Ishikawa (cell line): ENCODE measurements around the gene ETV6.

Experiments used
- CREB1 ChIP-seq: IDR thresholded peaks from 2 replicates; pipeline ENCODE4 v1.6.1; 2012; ENCODE audit warnings: low read depth
- NFIC ChIP-seq: IDR thresholded peaks from 2 replicates; pipeline ENCODE4 v1.6.1; 2012
- REST ChIP-seq: IDR thresholded peaks from 2 replicates; pipeline ENCODE4 v1.6.1; 2012; ENCODE audit warnings: low read depth, mild to moderate bottlenecking
- TAF1 ChIP-seq: IDR thresholded peaks from 2 replicates; pipeline ENCODE4 v1.6.1; 2012; ENCODE audit warnings: low read depth, mild to moderate bottlenecking
- TEAD4 ChIP-seq: IDR thresholded peaks from 2 replicates; pipeline ENCODE4 v1.6.1; 2012

DNA sequence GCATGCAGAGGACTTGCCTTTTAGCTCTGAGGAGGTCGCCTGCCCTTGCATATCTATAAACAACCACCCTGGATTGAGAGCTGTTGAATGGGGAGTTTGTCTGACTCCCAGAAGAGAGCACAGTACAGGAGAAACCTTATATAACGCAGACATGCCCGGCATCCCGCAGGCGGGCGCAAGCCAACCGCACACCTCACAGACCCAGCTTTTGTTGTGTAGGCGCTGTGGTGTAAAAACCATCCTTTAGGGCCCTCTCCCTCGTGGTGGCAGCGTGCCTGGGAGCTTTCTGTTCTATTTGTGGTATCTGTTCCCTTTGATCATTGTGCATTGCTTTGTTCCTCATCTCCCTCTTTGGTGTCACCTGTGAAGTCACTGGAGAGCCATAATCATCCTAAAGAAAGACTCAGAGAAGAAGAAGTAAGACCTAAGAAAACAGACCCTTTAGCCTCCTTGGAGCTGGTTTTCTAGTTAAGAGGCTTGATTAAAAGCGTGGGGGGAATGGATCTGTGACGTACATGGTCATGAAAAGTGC lies 77.7 kb downstream of the ETV6 start:
- TF ChIP-seq REST (no peak), NFIC (no peak), TAF1 (no peak), CREB1 (no peak), TEAD4 (no peak)
